Neuronal stem cell (in vitro differentiated cells): ENCODE results near the gene SLC6A9.

Source experiments
- DNase-seq: peaks from one replicate; pipeline ENCODE4 v3.0.0-alpha.2; 2013; ENCODE audit warnings: low spot score
- H2AFZ ChIP-seq: one replicate; pipeline ENCODE4 v1.6.1; 2013; ENCODE audit warnings: mild to moderate bottlenecking, low read length, inconsistent platforms
- H2AK5ac ChIP-seq: 2 replicates; pipeline ENCODE4 v1.6.1; 2013; ENCODE audit warnings: low read depth, mild to moderate bottlenecking, inconsistent platforms, low read length, moderate library complexity, mixed read lengths
- H2BK120ac ChIP-seq: 2 replicates; pipeline ENCODE4 v1.6.1; 2013; ENCODE audit warnings: low read depth, mild to moderate bottlenecking, inconsistent platforms, low read length, moderate library complexity, mixed read lengths
- H2BK12ac ChIP-seq: one replicate; pipeline ENCODE4 v1.6.1; 2013; ENCODE audit warnings: low read length, inconsistent platforms
- H2BK15ac ChIP-seq: 2 replicates; pipeline ENCODE4 v1.6.1; 2013; ENCODE audit warnings: mild to moderate bottlenecking, low read length, inconsistent platforms, mixed read lengths
- H2BK5ac ChIP-seq: one replicate; pipeline ENCODE4 v1.6.1; 2013; ENCODE audit warnings: inconsistent platforms, mild to moderate bottlenecking, low read length, moderate library complexity
- H3K14ac ChIP-seq: one replicate; pipeline ENCODE4 v1.6.1; 2013; ENCODE audit warnings: low read length, inconsistent platforms
- H3K18ac ChIP-seq: 2 replicates; pipeline ENCODE4 v1.6.1; 2013; ENCODE audit warnings: low read length, inconsistent platforms
- H3K23ac ChIP-seq: 2 replicates; pipeline ENCODE4 v1.6.1; 2013; ENCODE audit warnings: low read depth, mild to moderate bottlenecking, mixed read lengths, low read length, inconsistent platforms; ENCODE audit not compliant: poor library complexity
- H3K27ac ChIP-seq: replicated peaks from 3 replicates; pipeline ENCODE4 v1.5.1; 2013; ENCODE audit warnings: low read length, inconsistent platforms
- H3K27me3 ChIP-seq, 3 experiments: 2 replicates each; pipeline ENCODE4 v1.6.1; 2013; ENCODE audit warnings: low read length in 3 of 3, mild to moderate bottlenecking in 2 of 3, inconsistent platforms in 1 of 3, low read depth in 1 of 3, mixed read lengths in 1 of 3, moderate library complexity in 1 of 3; ENCODE audit not compliant: control insufficient read depth in 3 of 3, insufficient read depth in 3 of 3
- H3K36me3 ChIP-seq, 2 donors: replicated peaks in 1 of 2; 2 replicates each; pipeline ENCODE4 v1.6.1; 2013; ENCODE audit warnings: low read length in 2 of 2; ENCODE audit not compliant: control insufficient read depth in 2 of 2, insufficient read depth in 2 of 2
- H3K4ac ChIP-seq: 2 replicates; pipeline ENCODE4 v1.6.1; 2013; ENCODE audit warnings: inconsistent platforms, mild to moderate bottlenecking, low read length, moderate library complexity
- H3K4me1 ChIP-seq, 2 donors: 1 replicate in 1 of 2; 2 replicates in 1 of 2; pipeline ENCODE4 v1.6.1; 2013; ENCODE audit warnings: low read length in 2 of 2, low read depth in 1 of 2; ENCODE audit not compliant: control insufficient read depth in 2 of 2, insufficient read depth in 1 of 2
- H3K4me2 ChIP-seq: one replicate; pipeline ENCODE4 v1.6.1; 2013; ENCODE audit warnings: mild to moderate bottlenecking, low read length, inconsistent platforms; ENCODE audit not compliant: insufficient read depth, poor library complexity, severe bottlenecking
- H3K4me3 ChIP-seq, 2 donors: 2 replicates each; pipeline ENCODE4 v1.5.1; 2013; ENCODE audit warnings: low read length in 2 of 2, mild to moderate bottlenecking in 2 of 2, inconsistent platforms in 1 of 2, moderate library complexity in 1 of 2
- H3K79me1 ChIP-seq: one replicate; pipeline ENCODE4 v1.6.1; 2013; ENCODE audit warnings: low read depth, mild to moderate bottlenecking, inconsistent platforms, low read length, moderate library complexity
- H3K9ac ChIP-seq: one replicate; pipeline ENCODE4 v1.6.1; 2013; ENCODE audit warnings: mild to moderate bottlenecking, low read depth, low read length, inconsistent platforms; ENCODE audit not compliant: poor library complexity
- H3K9me3 ChIP-seq, 2 donors: replicated peaks in 1 of 2; 2 replicates each; pipeline versions ENCODE3 to v1.6.1; 2013; ENCODE audit warnings: low read length in 2 of 2, mild to moderate bottlenecking in 2 of 2, inconsistent platforms in 1 of 2, low read depth in 1 of 2, mixed read lengths in 1 of 2, moderate library complexity in 1 of 2; ENCODE audit not compliant: control insufficient read depth in 2 of 2, insufficient read depth in 1 of 2
- H4K8ac ChIP-seq: one replicate; pipeline ENCODE4 v1.6.1; 2013; ENCODE audit warnings: low read depth, mild to moderate bottlenecking, inconsistent platforms, low read length, moderate library complexity
- H4K91ac ChIP-seq: one replicate; pipeline ENCODE4 v1.6.1; 2013; ENCODE audit warnings: low read length, low read depth, mild to moderate bottlenecking, inconsistent platforms; ENCODE audit not compliant: poor library complexity
- WGBS, 2 donors: extraction: QIAGEN DNeasy Blood & Tissue Kit; methylation state at CpG; one replicate each; pipeline ENCODE4 v1.1.7; 2013; ENCODE audit warnings: missing lambda C conversion rate in 2 of 2, mixed read lengths in 1 of 2; ENCODE audit not compliant: insufficient read length in 2 of 2, insufficient replicate concordance in 1 of 2; ENCODE audit errors: extremely low coverage in 2 of 2; 5-methylcytosine and 5-hydroxymethylcytosine counted together

Gene SLC6A9

DNA sequence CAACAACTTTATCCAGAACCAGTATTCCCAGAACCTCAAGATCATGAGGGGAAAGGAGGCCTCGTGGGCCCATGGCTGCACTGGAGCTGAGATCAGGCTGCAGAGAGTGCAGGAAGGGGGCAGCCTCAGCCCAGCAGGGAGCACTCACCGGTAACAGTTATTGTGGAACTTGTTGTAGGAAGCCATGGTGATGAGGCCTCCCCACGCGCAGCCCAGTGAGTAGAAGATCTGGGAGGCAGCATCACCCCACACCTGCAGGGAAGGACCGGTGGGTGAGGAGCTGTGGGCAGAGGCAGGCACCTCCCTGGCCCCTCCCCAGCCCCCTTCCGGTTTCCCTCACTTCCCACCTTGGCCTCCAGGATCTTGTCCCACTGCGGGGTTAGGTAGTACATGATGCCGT lies 29.1 kb downstream of the SLC6A9 start:
- no peak for DNase-seq
- H4K91ac ChIP-seq = no peak overlapping the region
- no peaks in the 10 kb centered on the region for H3K27me3 ChIP-seq
- H3K23ac ChIP-seq = no peak overlapping the region
- no peak overlapping the region for H3K14ac ChIP-seq
- peaks cover 1 to 3% of the 10 kb centered on the region in 2 donors for H3K4me1 ChIP-seq
- peaks cover 1% of the 10 kb centered on the region for H3K79me1 ChIP-seq
- H4K8ac ChIP-seq = no peak overlapping the region
- H2AK5ac ChIP-seq = no peak overlapping the region
- no peak overlapping the region for H2BK120ac ChIP-seq
- H2BK5ac ChIP-seq = no peak overlapping the region
- H3K4me3 ChIP-seq = no peak overlapping the region
- no peak overlapping the region for H2BK12ac ChIP-seq
- no peak overlapping the region for H3K27ac ChIP-seq
- WGBS, 2 donors = no CpG with 5 or more reads among the region's 8 CpGs
- no peak overlapping the region for H2AFZ ChIP-seq
- no peaks in the 10 kb centered on the region for H3K9me3 ChIP-seq
- H2BK15ac ChIP-seq = no peak overlapping the region
- H3K18ac ChIP-seq = no peak overlapping the region
- H3K9ac ChIP-seq = no peak overlapping the region
- no peak overlapping the region for H3K4ac ChIP-seq
- H3K4me2 ChIP-seq = no peak overlapping the region
- peaks cover 0 to 34% of the 10 kb centered on the region in 2 donors for H3K36me3 ChIP-seq

DNA sequence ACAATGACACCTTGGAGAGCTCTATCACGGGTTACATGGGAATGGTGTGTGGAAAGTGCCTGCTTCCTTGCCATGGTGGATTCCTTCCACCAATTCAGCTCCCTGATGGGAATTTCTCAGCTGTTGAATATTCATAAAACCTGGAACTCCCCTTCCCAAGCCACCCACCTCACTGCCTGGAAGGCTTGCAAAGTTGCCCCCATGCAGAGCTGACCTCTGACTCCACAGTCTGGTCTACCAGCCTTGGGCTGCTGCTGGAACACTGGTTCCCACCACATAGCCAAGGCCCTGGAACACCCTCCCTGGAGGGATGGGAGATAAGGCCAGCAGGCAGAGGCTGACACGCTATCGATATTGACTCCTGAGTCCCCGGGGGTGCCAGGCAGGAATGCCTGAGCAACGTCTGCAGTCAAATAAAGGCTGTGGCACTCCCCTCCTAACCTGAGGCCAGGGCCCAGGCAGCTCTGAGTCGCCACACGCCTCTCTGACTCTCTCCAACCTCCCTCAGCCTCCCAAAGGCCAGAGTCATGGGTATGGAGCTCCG lies 31.1 kb downstream of the SLC6A9 start:
- no peak overlapping the region for H3K27ac ChIP-seq
- no peak overlapping the region for H4K8ac ChIP-seq
- H4K91ac ChIP-seq = no peak overlapping the region
- peaks cover 16 to 18% of the 10 kb centered on the region in 2 donors for H3K4me1 ChIP-seq
- H3K9ac ChIP-seq = peak overlapping the region; percentile 63
- no peaks in the 10 kb centered on the region for H3K27me3 ChIP-seq
- H3K18ac ChIP-seq = no peak overlapping the region
- H3K4ac ChIP-seq = no peak overlapping the region
- H3K79me1 ChIP-seq = peaks cover 2% of the 10 kb centered on the region
- no peak overlapping the region for H2AFZ ChIP-seq
- H3K14ac ChIP-seq = no peak overlapping the region
- H3K9me3 ChIP-seq = no peaks in the 10 kb centered on the region
- H3K4me3 ChIP-seq = no peak overlapping the region
- no peak for DNase-seq
- H2BK12ac ChIP-seq = no peak overlapping the region
- peak overlapping the region; percentile 48 for H3K23ac ChIP-seq
- peaks cover 0 to 26% of the 10 kb centered on the region in 2 donors for H3K36me3 ChIP-seq
- no peak overlapping the region for H2AK5ac ChIP-seq
- no CpG with 5 or more reads among the region's 8 CpGs for WGBS, 2 donors
- H3K4me2 ChIP-seq = no peak overlapping the region
- no peak overlapping the region for H2BK120ac ChIP-seq
- no peak overlapping the region for H2BK15ac ChIP-seq
- no peak overlapping the region for H2BK5ac ChIP-seq

DNA sequence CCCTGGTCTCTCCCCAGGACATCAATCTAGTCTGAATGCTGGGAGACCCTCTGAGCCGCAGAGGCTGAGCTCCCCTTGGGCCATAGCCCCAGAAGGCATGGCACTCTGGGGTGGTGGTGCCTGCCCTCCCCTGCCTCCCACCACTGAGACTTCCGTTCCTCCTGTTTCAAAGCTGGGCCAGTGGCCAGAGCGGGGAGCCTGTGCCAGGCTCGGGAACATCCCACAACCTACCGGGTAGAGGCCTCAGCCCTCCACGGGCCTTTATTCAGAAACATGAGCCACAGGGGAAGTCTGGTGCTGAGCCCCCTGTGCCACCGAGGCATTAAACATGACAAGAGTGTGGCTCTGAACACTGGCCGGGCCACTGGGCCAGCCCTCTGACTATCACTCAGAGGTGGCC lies 31.8 kb downstream of the SLC6A9 start:
- no peak overlapping the region for H2BK5ac ChIP-seq
- H4K8ac ChIP-seq = no peak overlapping the region
- H3K27ac ChIP-seq = no peak overlapping the region
- peaks cover 16 to 21% of the 10 kb centered on the region in 2 donors for H3K4me1 ChIP-seq
- H3K4me3 ChIP-seq = no peak overlapping the region
- no peak overlapping the region for H2AK5ac ChIP-seq
- H4K91ac ChIP-seq = no peak overlapping the region
- no peak for DNase-seq
- no peak overlapping the region for H3K14ac ChIP-seq
- no CpG with 5 or more reads among the region's 8 CpGs for WGBS, 2 donors
- H2BK15ac ChIP-seq = no peak overlapping the region
- no peak overlapping the region for H3K4me2 ChIP-seq
- H3K23ac ChIP-seq = peak overlapping the region; percentile 48
- no peak overlapping the region for H2BK12ac ChIP-seq
- H2AFZ ChIP-seq = no peak overlapping the region
- peaks cover 2% of the 10 kb centered on the region for H3K79me1 ChIP-seq
- peak overlapping the region; percentile 10 for H3K9ac ChIP-seq
- H2BK120ac ChIP-seq = no peak overlapping the region
- no peak overlapping the region for H3K18ac ChIP-seq
- H3K9me3 ChIP-seq = no peaks in the 10 kb centered on the region
- H3K36me3 ChIP-seq = peaks cover 0 to 24% of the 10 kb centered on the region in 2 donors
- no peaks in the 10 kb centered on the region for H3K27me3 ChIP-seq
- no peak overlapping the region for H3K4ac ChIP-seq

DNA sequence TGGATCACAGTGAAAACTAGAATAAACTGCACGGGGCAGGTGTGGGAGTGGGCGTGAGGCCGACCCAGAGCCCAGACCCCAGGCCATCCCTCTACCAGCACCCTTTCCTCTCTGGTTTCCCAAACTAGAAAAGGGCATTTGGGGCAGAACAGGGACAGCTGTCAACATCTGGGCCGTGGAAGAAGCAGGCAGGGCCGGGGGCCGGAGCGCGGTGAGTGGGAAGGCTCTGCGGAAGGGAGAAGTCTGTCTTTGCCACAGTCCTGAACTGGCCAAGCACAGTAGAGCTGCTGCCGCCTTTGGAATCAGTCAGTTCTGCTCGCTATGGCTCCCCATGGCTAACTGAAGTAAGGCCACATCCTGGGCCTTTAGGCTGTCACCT lies 33.3 kb downstream of the SLC6A9 start:
- no peaks in the 10 kb centered on the region for H3K27me3 ChIP-seq
- H2BK15ac ChIP-seq = no peak overlapping the region
- peaks cover 0 to 24% of the 10 kb centered on the region in 2 donors for H3K36me3 ChIP-seq
- H3K14ac ChIP-seq = peak overlapping the region; percentile 23
- H2BK5ac ChIP-seq = peak overlapping the region; percentile 13
- no peak overlapping the region for H3K4me2 ChIP-seq
- no peak overlapping the region for H2AFZ ChIP-seq
- H4K8ac ChIP-seq = no peak overlapping the region
- H3K27ac ChIP-seq = no peak overlapping the region
- H3K9me3 ChIP-seq = no peaks in the 10 kb centered on the region
- no CpG with 5 or more reads among the region's 11 CpGs for WGBS, 2 donors
- peak overlapping the region; percentile 63 for H2AK5ac ChIP-seq
- no peak overlapping the region for H3K9ac ChIP-seq
- DNase-seq = no peak
- H2BK12ac ChIP-seq = no peak overlapping the region
- no peak overlapping the region for H3K4ac ChIP-seq
- peaks cover 2% of the 10 kb centered on the region for H3K79me1 ChIP-seq
- H3K4me3 ChIP-seq = peak overlapping the region in 1 of 2 donors; percentile 20
- peaks cover 16 to 21% of the 10 kb centered on the region in 2 donors for H3K4me1 ChIP-seq
- no peak overlapping the region for H2BK120ac ChIP-seq
- peak overlapping the region; percentile 64 for H3K18ac ChIP-seq
- no peak overlapping the region for H4K91ac ChIP-seq
- peak overlapping the region; percentile 85 for H3K23ac ChIP-seq
